ENCODE measurements around the gene CNNM2.
"Not testable (repeated sequence)": the region's sequence is repeated elsewhere in the genome, so short reads cannot be mapped to it uniquely, and the experiment has no call there.

Gene CNNM2

GRCh38 chr10:102967123-102967522, 49.0 kb downstream of the CNNM2 start:
- no peak for DNase-seq (ENCODE audit: low read depth in 2 of 2)

GRCh38 chr10:102970562-102971340, 52.7 kb downstream of the CNNM2 start:
- no peak for DNase-seq (ENCODE audit: low read depth in 2 of 2)

GRCh38 chr10:102975483-102976379, 57.6 kb downstream of the CNNM2 start:
- no peak for DNase-seq (ENCODE audit: low read depth in 2 of 2)

- not testable (repeated sequence) for DNase-seq (ENCODE audit: low read depth in 2 of 2)
Measured at GRCh38 chr10:102976380-102976726, 58.3 kb downstream of the CNNM2 start.

- DNase-seq (ENCODE audit: low read depth in 2 of 2) = no peak
Measured at GRCh38 chr10:102982296-102982695, 64.2 kb downstream of the CNNM2 start.

GRCh38 chr10:102984086-102984485, 66.0 kb downstream of the CNNM2 start:
- no peak for DNase-seq (ENCODE audit: low read depth in 2 of 2)

GRCh38 chr10:102985811-102986210, 67.7 kb downstream of the CNNM2 start:
- DNase-seq (ENCODE audit: low read depth in 2 of 2) = no peak

GRCh38 chr10:102988404-102989314, 70.6 kb downstream of the CNNM2 start:
- no peak for DNase-seq (ENCODE audit: low read depth in 2 of 2)

GRCh38 chr10:102994531-102995295, 76.6 kb downstream of the CNNM2 start:
- no peak for DNase-seq (ENCODE audit: low read depth in 2 of 2)

GRCh38 chr10:102996876-102997275, 78.8 kb downstream of the CNNM2 start:
- DNase-seq (ENCODE audit: low read depth in 2 of 2) = no peak

GRCh38 chr10:102997998-102998397, 79.9 kb downstream of the CNNM2 start:
- DNase-seq (ENCODE audit: low read depth in 2 of 2) = no peak

GRCh38 chr10:102998399-102998907, 80.4 kb downstream of the CNNM2 start:
- no peak for DNase-seq (ENCODE audit: low read depth in 2 of 2)

GRCh38 chr10:103000050-103000449, 82.0 kb downstream of the CNNM2 start:
- DNase-seq (ENCODE audit: low read depth in 2 of 2) = not testable (repeated sequence)

- no peak for DNase-seq (ENCODE audit: low read depth in 2 of 2)
Measured at GRCh38 chr10:103007017-103007416, 88.9 kb downstream of the CNNM2 start.

- no peak for DNase-seq (ENCODE audit: low read depth in 2 of 2)
Measured at GRCh38 chr10:103013416-103013815, 95.3 kb downstream of the CNNM2 start.

- DNase-seq (ENCODE audit: low read depth in 2 of 2) = no peak
Measured at GRCh38 chr10:103019425-103019824, 101.3 kb downstream of the CNNM2 start.

GRCh38 chr10:103021150-103021899, 103.2 kb downstream of the CNNM2 start:
- no peak for DNase-seq (ENCODE audit: low read depth in 2 of 2)

- no peak for DNase-seq (ENCODE audit: low read depth in 2 of 2)
Measured at GRCh38 chr10:103021900-103022293, 103.8 kb downstream of the CNNM2 start.

GRCh38 chr10:103025696-103026095, 107.6 kb downstream of the CNNM2 start:
- no peak for DNase-seq (ENCODE audit: low read depth in 2 of 2)

GRCh38 chr10:103038570-103038969, 120.5 kb downstream of the CNNM2 start:
- no peak for DNase-seq (ENCODE audit: low read depth in 2 of 2)

Measured in stimulated activated CD8-positive, alpha-beta memory T cell treated with anti-CD3 and anti-CD28 coated beads, Interleukin-2, amount 100 ng/mL, for 1 hour (primary cell).